Astrocyte of the hippocampus (primary cell): ENCODE data around the gene TMEM91.
"Not testable (repeated sequence)": the region's sequence is repeated elsewhere in the genome, so short reads cannot be mapped to it uniquely, and the experiment has no call there.

Source experiments
- DNase-seq: peaks from one replicate; pipeline ENCODE4 v3.0.0; 2011; ENCODE audit warnings: low read depth, low spot score

TMEM91 gene

GRCh38 chr19:41376241-41376997 is at the start of gene TMEM91:
TSS of gene TMEM91 (plus strand) at chr19:41376533. CDS start at chr19:41378310, 1,777 bp downstream.
- DNase-seq = peak; percentile 55

GRCh38 chr19:41327076-41327575 is 49.2 kb upstream of the TMEM91 start:
- DNase-seq = peak; percentile 26

- DNase-seq = peak; percentile 72
Observed at GRCh38 chr19:41327576-41328156, 48.7 kb upstream of the TMEM91 start.

GRCh38 chr19:41328157-41328841 is 48.0 kb upstream of the TMEM91 start:
- no peak for DNase-seq

- no peak for DNase-seq
Observed at GRCh38 chr19:41328842-41329225, 47.5 kb upstream of the TMEM91 start.

GRCh38 chr19:41330481-41330880 is 45.9 kb upstream of the TMEM91 start:
- no peak for DNase-seq

GRCh38 chr19:41330946-41331678 is 45.2 kb upstream of the TMEM91 start:
- no peak for DNase-seq

- no peak for DNase-seq
Observed at GRCh38 chr19:41332000-41332399, 44.3 kb upstream of the TMEM91 start.

- DNase-seq = no peak
Observed at GRCh38 chr19:41332468-41332867, 43.9 kb upstream of the TMEM91 start.

- DNase-seq = no peak
Observed at GRCh38 chr19:41334793-41335192, 41.5 kb upstream of the TMEM91 start.

GRCh38 chr19:41335467-41335866 is 40.9 kb upstream of the TMEM91 start:
- no peak for DNase-seq

- DNase-seq = peak; percentile 53
Observed at GRCh38 chr19:41339936-41340335, 36.4 kb upstream of the TMEM91 start.

GRCh38 chr19:41341669-41342490 is 34.5 kb upstream of the TMEM91 start:
- no peak for DNase-seq

GRCh38 chr19:41344162-41344561 is 32.2 kb upstream of the TMEM91 start:
- no peak for DNase-seq

GRCh38 chr19:41346916-41347315 is 29.4 kb upstream of the TMEM91 start:
- not testable (repeated sequence) for DNase-seq

- DNase-seq = no peak
Observed at GRCh38 chr19:41350735-41351338, 25.5 kb upstream of the TMEM91 start.

- DNase-seq = peak; percentile 68
Observed at GRCh38 chr19:41351339-41352245, 24.7 kb upstream of the TMEM91 start.

GRCh38 chr19:41352279-41352608 is 24.1 kb upstream of the TMEM91 start:
- DNase-seq = no peak

GRCh38 chr19:41352609-41353465 is 23.5 kb upstream of the TMEM91 start:
- DNase-seq = peak; percentile 70
